Measurements from ENCODE around the gene NCAM1. TPM values are rescaled to one million over a fixed set of nuclear protein-coding genes. Genes with fewer than 3 reads are reported as not detected.

NCAM1 gene
- total RNA-seq, 1 experiment from 2014 or later, result 0.75 TPM

GRCh38 chr11:113193946-113194345 lies 232.7 kb downstream of the NCAM1 start:
- no peak for DNase-seq
- no peaks in the 10 kb centered on the region for H3K36me3 ChIP-seq (ENCODE audit: insufficient read depth, low read length)
- H3K4me1 ChIP-seq (ENCODE audit: low read length), result peaks cover 24% of the 10 kb centered on the region
- no peak overlapping the region for H3K4me3 ChIP-seq (ENCODE audit: low read length)
- no peaks in the 10 kb centered on the region for H3K9me3 ChIP-seq (ENCODE audit: low read length)
- no peak overlapping the region for H3K27ac ChIP-seq (ENCODE audit: low read length)
- no peak overlapping the region for H3K4me2 ChIP-seq (ENCODE audit: low read depth, low read length, poor library complexity, severe bottlenecking)
- no peak overlapping the region for H2AFZ ChIP-seq (ENCODE audit: low read length)
- no peaks in the 10 kb centered on the region for H3K79me2 ChIP-seq (ENCODE audit: low read length)
- H3K9me2 ChIP-seq (replicated peaks; ENCODE audit: insufficient read depth, low read length), result no peaks in the 10 kb centered on the region
- H3K9ac ChIP-seq (ENCODE audit: low read length), result no peak overlapping the region
- no peaks in the 10 kb centered on the region for H3K27me3 ChIP-seq (ENCODE audit: low read length)
- H4K20me1 ChIP-seq (ENCODE audit: insufficient read depth, low read depth, low read length), result no peaks in the 10 kb centered on the region

- no peaks in the 10 kb centered on the region for H3K27me3 ChIP-seq (ENCODE audit: low read length)
- H3K79me2 ChIP-seq (ENCODE audit: low read length), result no peaks in the 10 kb centered on the region
- no peak overlapping the region for H3K4me2 ChIP-seq (ENCODE audit: low read depth, low read length, poor library complexity, severe bottlenecking)
These were observed 234.5 kb downstream of the NCAM1 start for GRCh38 chr11:113195728-113196127.

GRCh38 chr11:113197446-113197845 lies 236.2 kb downstream of the NCAM1 start:
- H3K27me3 ChIP-seq (ENCODE audit: low read length), result no peaks in the 10 kb centered on the region
- no peaks in the 10 kb centered on the region for H3K79me2 ChIP-seq (ENCODE audit: low read length)
- no peaks in the 10 kb centered on the region for H3K9me3 ChIP-seq (ENCODE audit: low read length)
- no peaks in the 10 kb centered on the region for H3K9me2 ChIP-seq (replicated peaks; ENCODE audit: insufficient read depth, low read length)
- DNase-seq, result no peak
- H2AFZ ChIP-seq (ENCODE audit: low read length), result no peak overlapping the region
- no peak overlapping the region for H3K4me3 ChIP-seq (ENCODE audit: low read length)
- no peaks in the 10 kb centered on the region for H3K36me3 ChIP-seq (ENCODE audit: insufficient read depth, low read length)
- no peak overlapping the region for H3K4me2 ChIP-seq (ENCODE audit: low read depth, low read length, poor library complexity, severe bottlenecking)
- no peaks in the 10 kb centered on the region for H4K20me1 ChIP-seq (ENCODE audit: insufficient read depth, low read depth, low read length)
- H3K4me1 ChIP-seq (ENCODE audit: low read length), result peaks cover 9% of the 10 kb centered on the region
- H3K9ac ChIP-seq (ENCODE audit: low read length), result no peak overlapping the region
- no peak overlapping the region for H3K27ac ChIP-seq (ENCODE audit: low read length)

More at GRCh38 chr11:113195728-113196127, 234.5 kb downstream of the NCAM1 start:
- Histone ChIP-seq H4K20me1 (ENCODE audit: insufficient read depth, low read depth, low read length) (no peaks in the 10 kb centered on the region), H3K9me3 (ENCODE audit: low read length) (no peaks in the 10 kb centered on the region), H2AFZ (ENCODE audit: low read length) (no peak overlapping the region), H3K9me2 (replicated peaks; ENCODE audit: insufficient read depth, low read length) (no peaks in the 10 kb centered on the region), H3K9ac (ENCODE audit: low read length) (no peak overlapping the region), H3K27ac (ENCODE audit: low read length) (no peak overlapping the region), H3K4me1 (ENCODE audit: low read length) (peaks cover 15% of the 10 kb centered on the region), H3K36me3 (ENCODE audit: insufficient read depth, low read length) (no peaks in the 10 kb centered on the region), H3K4me3 (ENCODE audit: low read length) (no peak overlapping the region)
- DNase-seq, result no peak

- DNase-seq, result no peak
- Histone ChIP-seq H3K27me3 (ENCODE audit: low read length) (no peaks in the 10 kb centered on the region), H3K79me2 (ENCODE audit: low read length) (no peaks in the 10 kb centered on the region)
These were observed 237.9 kb downstream of the NCAM1 start for GRCh38 chr11:113198972-113199661.

GRCh38 chr11:113199866-113200265 lies 238.6 kb downstream of the NCAM1 start:
- Histone ChIP-seq H3K27me3 (ENCODE audit: low read length) (no peaks in the 10 kb centered on the region), H2AFZ (ENCODE audit: low read length) (no peak overlapping the region), H3K79me2 (ENCODE audit: low read length) (no peaks in the 10 kb centered on the region), H3K4me1 (ENCODE audit: low read length) (peaks cover 8% of the 10 kb centered on the region), H3K27ac (ENCODE audit: low read length) (no peak overlapping the region), H3K9me2 (replicated peaks; ENCODE audit: insufficient read depth, low read length) (no peaks in the 10 kb centered on the region), H3K9ac (ENCODE audit: low read length) (no peak overlapping the region), H3K36me3 (ENCODE audit: insufficient read depth, low read length) (no peaks in the 10 kb centered on the region), H3K9me3 (ENCODE audit: low read length) (no peaks in the 10 kb centered on the region), H3K4me3 (ENCODE audit: low read length) (no peak overlapping the region), H4K20me1 (ENCODE audit: insufficient read depth, low read depth, low read length) (no peaks in the 10 kb centered on the region), H3K4me2 (ENCODE audit: low read depth, low read length, poor library complexity, severe bottlenecking) (no peak overlapping the region)
- DNase-seq, result no peak

More at GRCh38 chr11:113198972-113199661, 237.9 kb downstream of the NCAM1 start:
- no peak overlapping the region for H3K4me3 ChIP-seq (ENCODE audit: low read length)
- peaks cover 8% of the 10 kb centered on the region for H3K4me1 ChIP-seq (ENCODE audit: low read length)
- no peak overlapping the region for H3K9ac ChIP-seq (ENCODE audit: low read length)
- no peak overlapping the region for H3K4me2 ChIP-seq (ENCODE audit: low read depth, low read length, poor library complexity, severe bottlenecking)
- no peaks in the 10 kb centered on the region for H3K9me2 ChIP-seq (replicated peaks; ENCODE audit: insufficient read depth, low read length)
- H3K27ac ChIP-seq (ENCODE audit: low read length), result no peak overlapping the region
- H3K36me3 ChIP-seq (ENCODE audit: insufficient read depth, low read length), result no peaks in the 10 kb centered on the region
- H2AFZ ChIP-seq (ENCODE audit: low read length), result no peak overlapping the region
- no peaks in the 10 kb centered on the region for H3K9me3 ChIP-seq (ENCODE audit: low read length)
- no peaks in the 10 kb centered on the region for H4K20me1 ChIP-seq (ENCODE audit: insufficient read depth, low read depth, low read length)

GRCh38 chr11:113201054-113201818 lies 240.0 kb downstream of the NCAM1 start:
- Histone ChIP-seq H3K9ac (ENCODE audit: low read length) (no peak overlapping the region), H2AFZ (ENCODE audit: low read length) (no peak overlapping the region)

GRCh38 chr11:113202431-113202830 lies 241.2 kb downstream of the NCAM1 start:
- Histone ChIP-seq H3K27me3 (ENCODE audit: low read length) (no peaks in the 10 kb centered on the region), H3K4me1 (ENCODE audit: low read length) (peaks cover 9% of the 10 kb centered on the region), H3K9me3 (ENCODE audit: low read length) (no peaks in the 10 kb centered on the region), H3K9ac (ENCODE audit: low read length) (no peak overlapping the region), H4K20me1 (ENCODE audit: insufficient read depth, low read depth, low read length) (no peaks in the 10 kb centered on the region), H3K4me3 (ENCODE audit: low read length) (no peak overlapping the region), H3K36me3 (ENCODE audit: insufficient read depth, low read length) (no peaks in the 10 kb centered on the region), H3K79me2 (ENCODE audit: low read length) (no peaks in the 10 kb centered on the region), H2AFZ (ENCODE audit: low read length) (no peak overlapping the region), H3K9me2 (replicated peaks; ENCODE audit: insufficient read depth, low read length) (no peaks in the 10 kb centered on the region), H3K27ac (ENCODE audit: low read length) (no peak overlapping the region), H3K4me2 (ENCODE audit: low read depth, low read length, poor library complexity, severe bottlenecking) (no peak overlapping the region)
- DNase-seq, result no peak

More at GRCh38 chr11:113201054-113201818, 240.0 kb downstream of the NCAM1 start:
- H4K20me1 ChIP-seq (ENCODE audit: insufficient read depth, low read depth, low read length), result no peaks in the 10 kb centered on the region
- no peak overlapping the region for H3K4me2 ChIP-seq (ENCODE audit: low read depth, low read length, poor library complexity, severe bottlenecking)
- no peaks in the 10 kb centered on the region for H3K9me3 ChIP-seq (ENCODE audit: low read length)
- H3K27me3 ChIP-seq (ENCODE audit: low read length), result no peaks in the 10 kb centered on the region
- DNase-seq, result no peak
- H3K9me2 ChIP-seq (replicated peaks; ENCODE audit: insufficient read depth, low read length), result no peaks in the 10 kb centered on the region
- no peak overlapping the region for H3K27ac ChIP-seq (ENCODE audit: low read length)
- H3K36me3 ChIP-seq (ENCODE audit: insufficient read depth, low read length), result no peaks in the 10 kb centered on the region
- H3K79me2 ChIP-seq (ENCODE audit: low read length), result no peaks in the 10 kb centered on the region
- H3K4me1 ChIP-seq (ENCODE audit: low read length), result peaks cover 9% of the 10 kb centered on the region
- H3K4me3 ChIP-seq (ENCODE audit: low read length), result no peak overlapping the region

- Histone ChIP-seq H3K27ac (ENCODE audit: low read length) (no peak overlapping the region), H3K4me2 (ENCODE audit: low read depth, low read length, poor library complexity, severe bottlenecking) (no peak overlapping the region), H3K9me3 (ENCODE audit: low read length) (no peaks in the 10 kb centered on the region), H3K36me3 (ENCODE audit: insufficient read depth, low read length) (no peaks in the 10 kb centered on the region), H3K27me3 (ENCODE audit: low read length) (no peaks in the 10 kb centered on the region), H4K20me1 (ENCODE audit: insufficient read depth, low read depth, low read length) (no peaks in the 10 kb centered on the region), H3K9ac (ENCODE audit: low read length) (no peak overlapping the region), H3K4me3 (ENCODE audit: low read length) (no peak overlapping the region), H3K79me2 (ENCODE audit: low read length) (no peaks in the 10 kb centered on the region), H3K4me1 (ENCODE audit: low read length) (peaks cover 16% of the 10 kb centered on the region), H3K9me2 (replicated peaks; ENCODE audit: insufficient read depth, low read length) (no peaks in the 10 kb centered on the region), H2AFZ (ENCODE audit: low read length) (no peak overlapping the region)
- DNase-seq, result no peak
These were observed 242.0 kb downstream of the NCAM1 start for GRCh38 chr11:113203141-113203753.
